ENCODE data around the gene RELT.

Gene RELT

GRCh38 chr11:73347067-73347466, 29.1 kb upstream of the RELT start:
- DNase-seq, result no peak

DNA sequence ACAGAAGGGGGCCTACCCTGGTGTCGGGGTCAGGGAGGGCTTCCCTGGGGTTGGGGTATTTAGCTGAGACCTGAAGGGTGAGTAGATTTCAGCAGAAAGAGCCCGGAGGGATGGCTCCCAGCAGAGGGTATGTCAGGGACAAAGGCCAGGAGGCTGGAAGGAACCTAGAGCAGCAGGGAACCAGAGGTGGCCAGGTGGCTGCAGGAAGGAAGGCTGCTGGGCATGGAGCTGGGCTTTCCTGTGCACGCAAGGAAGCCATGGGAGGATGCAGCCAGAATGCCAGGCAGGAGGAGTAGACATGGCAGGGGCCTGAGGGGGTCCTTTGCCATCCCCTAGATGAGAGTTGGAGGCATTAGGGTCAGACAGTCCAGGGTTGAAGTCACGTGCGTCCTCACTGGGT, 27.4 kb upstream of the RELT start:
- no peak for DNase-seq

- no peak for DNase-seq
Observed at GRCh38 chr11:73349633-73350032, 26.6 kb upstream of the RELT start.

- DNase-seq, result peak; percentile 42 to 50
Observed at GRCh38 chr11:73350908-73351636, 25.1 kb upstream of the RELT start.

GRCh38 chr11:73353422-73353821, 22.8 kb upstream of the RELT start:
- no peak for DNase-seq

DNA sequence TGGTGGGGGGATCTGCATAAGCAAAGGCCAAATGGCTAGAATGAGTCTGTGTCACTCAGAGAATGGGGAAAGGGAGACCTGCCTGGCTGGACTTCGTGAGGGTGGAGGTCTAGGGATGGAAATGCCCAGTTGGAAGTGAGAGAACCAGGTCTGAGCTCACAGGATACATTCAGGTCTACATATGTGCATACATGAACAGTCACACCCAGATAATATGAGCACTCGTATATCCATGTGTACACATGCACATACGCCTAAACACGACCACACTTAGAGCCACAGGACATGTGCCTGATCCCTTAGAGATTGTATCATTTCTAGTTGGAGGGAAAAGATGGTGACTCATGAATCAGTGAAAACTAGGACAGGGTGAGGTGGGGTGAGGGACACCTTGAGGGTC, 21.1 kb upstream of the RELT start:
- DNase-seq, result no peak

GRCh38 chr11:73356979-73357860, 19.0 kb upstream of the RELT start:
- DNase-seq, result no peak

- DNase-seq, result no peak
Observed at GRCh38 chr11:73358071-73358470, 18.1 kb upstream of the RELT start.

- no peak for DNase-seq
Observed at GRCh38 chr11:73359341-73359740, 16.9 kb upstream of the RELT start.

DNA sequence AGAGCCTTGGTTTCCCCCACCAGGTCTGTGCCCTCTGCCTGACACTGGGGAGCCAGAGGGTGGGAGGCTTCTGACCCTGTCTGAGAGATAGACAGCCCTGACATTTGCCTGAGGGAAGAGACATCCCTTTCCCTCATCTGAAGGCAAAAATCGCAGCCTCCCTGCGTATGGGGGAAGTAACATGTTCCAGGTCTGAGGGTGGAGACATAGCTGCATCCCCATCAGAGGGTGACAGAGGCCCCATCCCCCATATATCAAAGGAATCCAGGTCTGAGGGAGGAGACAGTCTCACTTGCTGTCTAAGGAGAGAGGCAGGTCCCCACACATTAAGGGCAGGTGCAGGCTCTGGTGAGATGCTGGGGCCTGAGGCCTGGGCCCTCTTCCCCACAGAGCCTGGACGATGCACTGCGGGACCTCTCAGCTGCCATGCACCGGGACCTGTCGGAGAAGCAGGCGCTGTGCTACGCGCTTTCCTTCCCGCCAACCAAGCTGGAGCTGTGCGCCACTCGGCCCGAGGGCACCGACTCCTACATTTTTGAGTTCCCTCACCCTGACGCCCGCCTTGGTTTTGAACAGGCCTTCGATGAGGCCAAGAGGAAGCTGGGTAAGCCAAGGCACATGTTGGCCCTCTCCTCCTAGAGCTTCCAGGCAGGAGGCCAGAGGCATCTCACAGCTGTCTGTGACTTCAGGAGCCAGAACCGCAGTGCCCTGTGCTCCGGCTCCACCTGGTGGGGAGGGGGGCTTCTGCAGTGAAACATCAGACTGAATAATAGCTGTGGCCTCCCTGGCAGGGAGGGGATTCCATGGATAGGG, 16.1 kb upstream of the RELT start:
- peak in 1 of 2 experiments; percentile 24 for DNase-seq

- no peak for DNase-seq
Observed at GRCh38 chr11:73360743-73361369, 15.3 kb upstream of the RELT start.

GRCh38 chr11:73361953-73362776, 14.0 kb upstream of the RELT start:
- no peak for DNase-seq

GRCh38 chr11:73363147-73363546, 13.1 kb upstream of the RELT start:
- DNase-seq, result no peak

- no peak for DNase-seq
Observed at GRCh38 chr11:73365352-73366264, 10.6 kb upstream of the RELT start.

GRCh38 chr11:73366265-73366610, 10.0 kb upstream of the RELT start:
- no peak for DNase-seq

- DNase-seq, result no peak
Observed at GRCh38 chr11:73366953-73367352, 9.2 kb upstream of the RELT start.

GRCh38 chr11:73367482-73368024, 8.6 kb upstream of the RELT start:
- DNase-seq, result peak in 1 of 2 experiments; percentile 35

- DNase-seq, result no peak
Observed at GRCh38 chr11:73372375-73372993, 3.7 kb upstream of the RELT start.

- DNase-seq, result no peak
Observed at GRCh38 chr11:73374151-73374550, 2.0 kb upstream of the RELT start.

DNA sequence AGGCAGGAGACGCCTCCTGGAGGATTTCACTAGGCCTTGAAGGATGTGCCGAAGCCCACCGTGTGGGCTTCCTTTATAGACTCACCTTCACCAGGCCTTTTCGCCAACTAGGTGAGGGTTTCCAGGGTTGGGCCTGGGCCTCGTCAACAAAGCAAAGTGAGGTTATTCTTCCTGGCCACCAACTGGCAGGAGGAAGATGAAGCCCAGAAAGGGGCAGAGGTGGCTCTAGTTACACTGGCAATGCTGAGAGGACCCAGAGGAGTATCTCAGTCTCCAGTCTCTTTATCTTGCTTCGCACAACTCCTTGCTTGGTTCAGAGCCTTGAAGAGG, 404 bp upstream of the RELT start:
- DNase-seq, result no peak

Measured in stimulated activated CD4-positive, alpha-beta T cell treated with anti-CD3 and anti-CD28 coated beads, Interleukin-4, amount 100 ng/mL, for 4 hours (primary cell).